Duodenal mucosa (tissue), 2 donors: Measurements from ENCODE around the gene VCX3A.

Experiments
- H3K27ac ChIP-seq: one replicate; pipeline ENCODE4 v1.7.0; 2013; ENCODE audit warnings: low read depth, low read length
- H3K27me3 ChIP-seq, 2 donors: one replicate each; pipeline ENCODE4 v1.7.0; 2013; ENCODE audit warnings: low read length in 2 of 2, control low read depth in 1 of 2; ENCODE audit not compliant: insufficient read depth in 2 of 2, control insufficient read depth in 1 of 2
- H3K36me3 ChIP-seq, 2 donors: one replicate each; pipeline ENCODE4 v1.7.0; 2013; ENCODE audit warnings: low read length in 2 of 2, control low read depth in 1 of 2; ENCODE audit not compliant: insufficient read depth in 2 of 2, control insufficient read depth in 1 of 2
- H3K4me1 ChIP-seq, 2 donors: one replicate each; pipeline ENCODE4 v1.7.0; 2013; ENCODE audit warnings: low read length in 2 of 2, control low read depth in 1 of 2; ENCODE audit not compliant: insufficient read depth in 2 of 2, control insufficient read depth in 1 of 2
- H3K4me3 ChIP-seq, 2 donors: one replicate each; pipeline ENCODE4 v1.7.0; 2013; ENCODE audit warnings: low read length in 2 of 2, low read depth in 1 of 2
- H3K9ac ChIP-seq, 2 donors: one replicate each; pipeline ENCODE4 v1.7.0; 2013; ENCODE audit warnings: low read length in 2 of 2, low read depth in 1 of 2
- H3K9me3 ChIP-seq, 2 donors: one replicate each; pipeline ENCODE4 v1.7.0; 2013; ENCODE audit warnings: low read length in 2 of 2, control low read depth in 1 of 2; ENCODE audit not compliant: control insufficient read depth in 1 of 2

Gene VCX3A

GRCh38 chrX:6500719-6501118 lies 34.2 kb downstream of the VCX3A start:
- Histone ChIP-seq H3K4me1 (no peaks in the 10 kb centered on the region), H3K4me3 (no peak overlapping the region), H3K36me3 (no peaks in the 10 kb centered on the region)

GRCh38 chrX:6498324-6498723 lies 36.6 kb downstream of the VCX3A start:
- Histone ChIP-seq H3K36me3 (no peaks in the 10 kb centered on the region), H3K4me1 (no peaks in the 10 kb centered on the region), H3K27me3 (no peaks in the 10 kb centered on the region), H3K9me3 (no peaks in the 10 kb centered on the region), H3K27ac (no peak overlapping the region), H3K4me3 (no peak overlapping the region), H3K9ac (no peak overlapping the region)

More at GRCh38 chrX:6500719-6501118, 34.2 kb downstream of the VCX3A start:
- Histone ChIP-seq H3K27ac (no peak overlapping the region), H3K27me3 (no peaks in the 10 kb centered on the region), H3K9me3 (no peaks in the 10 kb centered on the region), H3K9ac (no peak overlapping the region)
